Renal cortex interstitium (tissue), 11 donors: ENCODE data around the gene SLC5A1. TPM values are rescaled to one million over a fixed set of nuclear protein-coding genes. Genes with fewer than 3 reads are reported as not detected.

Experiments
- DNase-seq, 11 donors: peaks; one replicate each; pipeline ENCODE4 v3.0.0-alpha.2; 2013; ENCODE audit warnings: low read depth in 9 of 11, low spot score in 4 of 11; ENCODE audit errors: extremely low read depth in 1 of 11
- polyA plus RNA-seq, 3 donors: library from polyadenylated mRNA; unstranded; fragments of 120-200 nt; gene quantifications; one replicate each; pipeline ENCODE4 v1.2.1, GENCODE V29; 2013; ENCODE audit not compliant: insufficient read length in 3 of 3

SLC5A1 gene
- polyA plus RNA-seq, 3 donors = 0.42 to 0.82 (median 0.53) TPM

- DNase-seq = no peak
Measured at GRCh38 chr22:32044913-32045312, 1.9 kb downstream of the SLC5A1 start.

GRCh38 chr22:32048069-32048468 is 5.0 kb downstream of the SLC5A1 start:
- no peak for DNase-seq

GRCh38 chr22:32050678-32051515 is 7.8 kb downstream of the SLC5A1 start:
- DNase-seq = no peak

GRCh38 chr22:32052244-32052643 is 9.2 kb downstream of the SLC5A1 start:
- no peak for DNase-seq

GRCh38 chr22:32052936-32053791 is 10.1 kb downstream of the SLC5A1 start:
- no peak for DNase-seq

GRCh38 chr22:32055069-32055468 is 12.0 kb downstream of the SLC5A1 start:
- DNase-seq = no peak

GRCh38 chr22:32058656-32059260 is 15.7 kb downstream of the SLC5A1 start:
- DNase-seq = no peak

GRCh38 chr22:32059426-32059825 is 16.4 kb downstream of the SLC5A1 start:
- DNase-seq = no peak

GRCh38 chr22:32063701-32064100 is 20.6 kb downstream of the SLC5A1 start:
- DNase-seq = no peak

- no peak for DNase-seq
Measured at GRCh38 chr22:32066820-32067219, 23.8 kb downstream of the SLC5A1 start.

GRCh38 chr22:32067613-32068012 is 24.6 kb downstream of the SLC5A1 start:
- no peak for DNase-seq

- no peak for DNase-seq
Measured at GRCh38 chr22:32069579-32070372, 26.7 kb downstream of the SLC5A1 start.

- DNase-seq = no peak
Measured at GRCh38 chr22:32073262-32073661, 30.2 kb downstream of the SLC5A1 start.

- peak in 1 of 11 donors; percentile 56 for DNase-seq
Measured at GRCh38 chr22:32073823-32074380, 30.8 kb downstream of the SLC5A1 start.

GRCh38 chr22:32075997-32076760 is 33.1 kb downstream of the SLC5A1 start:
- no peak for DNase-seq

- DNase-seq = no peak
Measured at GRCh38 chr22:32076761-32077084, 33.7 kb downstream of the SLC5A1 start.

- DNase-seq = no peak
Measured at GRCh38 chr22:32077151-32077550, 34.1 kb downstream of the SLC5A1 start.
